NAMALWA (cell line): ENCODE measurements around the gene MAP1A.
A peak's percentile ranks its signal among the peaks of the same experiment; 100 is the strongest.

ENCODE experiments used
- DNase-seq: peaks from one replicate; pipeline ENCODE4 v3.0.0-alpha.2; 2015; ENCODE audit warnings: low spot score

Gene MAP1A

GRCh38 chr15:43511012-43511885 is 6.2 kb upstream of the MAP1A start:
- DNase-seq: peak; percentile 53

GRCh38 chr15:43513550-43513949 is 3.9 kb upstream of the MAP1A start:
- DNase-seq: no peak

- DNase-seq: peak; percentile 75
Observed at GRCh38 chr15:43514241-43515057, 3.0 kb upstream of the MAP1A start.

GRCh38 chr15:43515741-43516140 is 1.7 kb upstream of the MAP1A start:
- no peak for DNase-seq

GRCh38 chr15:43516185-43516584 is 1.2 kb upstream of the MAP1A start:
- no peak for DNase-seq

- DNase-seq: no peak
Observed at GRCh38 chr15:43516801-43517353, 531 bp upstream of the MAP1A start.

- peak; percentile 76 for DNase-seq
Observed at GRCh38 chr15:43518197-43518761, 871 bp downstream of the MAP1A start.

- DNase-seq: peak; percentile 49
Observed at GRCh38 chr15:43519196-43519595, 1.8 kb downstream of the MAP1A start.

GRCh38 chr15:43520138-43520537 is 2.7 kb downstream of the MAP1A start:
- DNase-seq: no peak

- no peak for DNase-seq
Observed at GRCh38 chr15:43521419-43521818, 4.0 kb downstream of the MAP1A start.

GRCh38 chr15:43522247-43522646 is 4.8 kb downstream of the MAP1A start:
- DNase-seq: no peak

- no peak for DNase-seq
Observed at GRCh38 chr15:43523646-43524045, 6.2 kb downstream of the MAP1A start.

- peak; percentile 41 for DNase-seq
Observed at GRCh38 chr15:43524254-43524845, 6.9 kb downstream of the MAP1A start.

GRCh38 chr15:43525131-43525530 is 7.7 kb downstream of the MAP1A start:
- DNase-seq: no peak

- DNase-seq: no peak
Observed at GRCh38 chr15:43526261-43526930, 9.0 kb downstream of the MAP1A start.

- no peak for DNase-seq
Observed at GRCh38 chr15:43527016-43527801, 9.8 kb downstream of the MAP1A start.

- no peak for DNase-seq
Observed at GRCh38 chr15:43527802-43528541, 10.6 kb downstream of the MAP1A start.

- no peak for DNase-seq
Observed at GRCh38 chr15:43528542-43529007, 11.2 kb downstream of the MAP1A start.

- no peak for DNase-seq
Observed at GRCh38 chr15:43529141-43529540, 11.7 kb downstream of the MAP1A start.
